Mesodermal cell (in vitro differentiated cells): ENCODE measurements around the gene SACM1L. TPM values are rescaled to one million over a fixed set of nuclear protein-coding genes. Genes with fewer than 3 reads are reported as not detected.

Source experiments
- H3K27ac ChIP-seq: 2 replicates; pipeline ENCODE4 v1.7.0; 2013; ENCODE audit warnings: mild to moderate bottlenecking, low read depth, low read length, moderate library complexity; ENCODE audit not compliant: severe bottlenecking
- H3K36me3 ChIP-seq: 2 replicates; pipeline ENCODE4 v1.7.1; 2013; ENCODE audit warnings: mild to moderate bottlenecking, low read length, moderate library complexity; ENCODE audit not compliant: control insufficient read depth, insufficient read depth
- H3K4me1 ChIP-seq: one replicate; pipeline ENCODE4 v1.7.1; 2013; ENCODE audit warnings: mild to moderate bottlenecking, low read length; ENCODE audit not compliant: insufficient read depth, control insufficient read depth, poor library complexity, severe bottlenecking
- H3K4me3 ChIP-seq: 2 replicates; pipeline ENCODE4 v1.7.0; 2013; ENCODE audit warnings: low read length, control low read depth, mild to moderate bottlenecking; ENCODE audit not compliant: insufficient read depth, poor library complexity, severe bottlenecking; ENCODE audit errors: extremely low read depth
- H3K9me3 ChIP-seq: 2 replicates; pipeline ENCODE4 v1.7.1; 2013; ENCODE audit warnings: mild to moderate bottlenecking, low read length, moderate library complexity; ENCODE audit not compliant: control insufficient read depth
- WGBS, 2 experiments: methylation state at CpG; one replicate each; pipeline ENCODE4 v1.1.5; 2013; ENCODE audit warnings: missing lambda C conversion rate in 2 of 2; ENCODE audit not compliant: insufficient coverage in 2 of 2; 5-methylcytosine and 5-hydroxymethylcytosine counted together
- polyA plus RNA-seq, 2 experiments: library from polyadenylated mRNA; stranded (reverse); fragments of 50-300 nt; gene quantifications; one replicate each; pipeline ENCODE4 v1.2.3, GENCODE V29; 2013

SACM1L gene, protein sequence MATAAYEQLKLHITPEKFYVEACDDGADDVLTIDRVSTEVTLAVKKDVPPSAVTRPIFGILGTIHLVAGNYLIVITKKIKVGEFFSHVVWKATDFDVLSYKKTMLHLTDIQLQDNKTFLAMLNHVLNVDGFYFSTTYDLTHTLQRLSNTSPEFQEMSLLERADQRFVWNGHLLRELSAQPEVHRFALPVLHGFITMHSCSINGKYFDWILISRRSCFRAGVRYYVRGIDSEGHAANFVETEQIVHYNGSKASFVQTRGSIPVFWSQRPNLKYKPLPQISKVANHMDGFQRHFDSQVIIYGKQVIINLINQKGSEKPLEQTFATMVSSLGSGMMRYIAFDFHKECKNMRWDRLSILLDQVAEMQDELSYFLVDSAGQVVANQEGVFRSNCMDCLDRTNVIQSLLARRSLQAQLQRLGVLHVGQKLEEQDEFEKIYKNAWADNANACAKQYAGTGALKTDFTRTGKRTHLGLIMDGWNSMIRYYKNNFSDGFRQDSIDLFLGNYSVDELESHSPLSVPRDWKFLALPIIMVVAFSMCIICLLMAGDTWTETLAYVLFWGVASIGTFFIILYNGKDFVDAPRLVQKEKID
- 35.1 TPM for polyA plus RNA-seq (2013, experiment 1 of 2)
- polyA plus RNA-seq (2013, experiment 2 of 2): 37.1 TPM

DNA sequence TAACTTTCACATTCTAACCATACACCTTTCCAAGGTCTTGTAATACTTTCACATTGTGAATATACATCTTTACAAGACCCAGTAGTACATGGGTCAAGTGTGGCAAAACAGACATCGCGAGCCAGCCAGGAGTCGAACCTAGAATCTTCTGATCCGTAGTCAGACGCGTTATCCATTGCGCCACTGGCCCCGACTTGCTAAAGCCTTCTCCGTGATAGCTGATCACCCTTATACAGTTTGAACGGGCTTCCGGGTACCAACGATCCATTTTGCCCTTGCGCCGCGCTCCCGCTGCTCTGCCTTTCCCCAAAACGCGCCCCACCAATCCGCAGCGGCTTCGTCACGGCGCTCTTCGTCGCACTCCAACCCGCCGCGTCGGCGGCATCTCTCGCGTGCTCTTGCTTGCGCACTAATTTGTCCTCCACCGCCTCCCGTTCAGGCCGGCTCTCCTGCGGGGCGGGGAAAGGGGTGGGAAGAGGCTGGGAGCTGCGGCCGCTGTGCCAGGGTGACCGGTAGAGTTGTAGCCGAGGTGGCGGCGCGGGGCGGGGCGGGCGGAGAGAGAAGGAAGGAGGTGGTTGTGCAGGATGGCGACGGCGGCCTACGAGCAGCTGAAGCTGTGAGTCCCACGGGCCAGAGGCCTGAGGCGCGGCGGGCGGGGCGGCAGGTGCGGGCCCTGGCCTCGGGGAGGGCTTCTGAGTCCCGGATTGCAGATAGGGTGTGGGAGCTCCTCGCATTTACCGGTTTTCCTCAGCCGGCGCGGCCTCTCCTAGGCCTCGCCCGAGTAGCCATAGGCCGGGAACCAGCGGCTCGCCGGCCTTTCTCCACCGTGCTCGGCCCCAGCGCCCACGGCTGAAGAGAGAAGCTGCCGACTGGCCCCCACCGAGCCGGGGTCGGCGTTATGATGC lies at the start of gene SACM1L:
Gene SACM1L (plus strand): TSS at position 515 of the 905 bp plus-strand sequence. CDS start 70 bp downstream, at position 585.
- peaks cover 24% of the 10 kb centered on the region for H3K36me3 ChIP-seq
- H3K9me3 ChIP-seq: no peaks in the 10 kb centered on the region
- 0% methylated on average over 46 to 65 of the region's 81 CpGs for WGBS, 2 experiments
- peaks cover 14% of the 10 kb centered on the region for H3K4me1 ChIP-seq
- H3K4me3 ChIP-seq: peak within 1 kb of the TSS; percentile 79
- peak within 1 kb of the TSS; percentile 82 for H3K27ac ChIP-seq

DNA sequence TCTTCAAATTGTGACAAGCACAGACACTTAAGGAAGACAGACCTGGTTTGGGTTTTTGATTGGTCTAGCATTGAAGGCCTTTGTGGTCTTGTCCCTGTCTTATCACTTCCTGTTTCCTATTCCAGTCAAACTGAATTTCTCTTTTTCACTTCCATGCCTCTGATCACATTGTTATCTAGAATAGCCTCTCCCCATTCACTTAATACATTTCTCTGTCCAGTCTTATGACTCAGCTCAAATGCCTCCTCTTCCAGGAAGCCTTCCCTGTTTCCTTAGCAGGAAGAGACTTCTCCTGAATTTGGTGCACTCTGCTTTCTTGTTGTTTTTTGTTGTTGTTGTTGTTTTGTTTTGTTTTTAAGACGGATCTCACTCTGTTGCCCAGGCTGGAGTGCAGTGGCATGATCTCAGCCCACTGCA lies 49.1 kb upstream of the SACM1L start:
- no peak overlapping the region for H3K27ac ChIP-seq
- WGBS, 2 experiments: 100% methylated on average over 1 of the region's 1 CpG; no CpG with 5 or more reads in 1 of the 2 experiments
- H3K4me1 ChIP-seq: peaks cover 48% of the 10 kb centered on the region
- no peaks in the 10 kb centered on the region for H3K9me3 ChIP-seq
- no peak overlapping the region for H3K4me3 ChIP-seq
- peaks cover 10% of the 10 kb centered on the region for H3K36me3 ChIP-seq

DNA sequence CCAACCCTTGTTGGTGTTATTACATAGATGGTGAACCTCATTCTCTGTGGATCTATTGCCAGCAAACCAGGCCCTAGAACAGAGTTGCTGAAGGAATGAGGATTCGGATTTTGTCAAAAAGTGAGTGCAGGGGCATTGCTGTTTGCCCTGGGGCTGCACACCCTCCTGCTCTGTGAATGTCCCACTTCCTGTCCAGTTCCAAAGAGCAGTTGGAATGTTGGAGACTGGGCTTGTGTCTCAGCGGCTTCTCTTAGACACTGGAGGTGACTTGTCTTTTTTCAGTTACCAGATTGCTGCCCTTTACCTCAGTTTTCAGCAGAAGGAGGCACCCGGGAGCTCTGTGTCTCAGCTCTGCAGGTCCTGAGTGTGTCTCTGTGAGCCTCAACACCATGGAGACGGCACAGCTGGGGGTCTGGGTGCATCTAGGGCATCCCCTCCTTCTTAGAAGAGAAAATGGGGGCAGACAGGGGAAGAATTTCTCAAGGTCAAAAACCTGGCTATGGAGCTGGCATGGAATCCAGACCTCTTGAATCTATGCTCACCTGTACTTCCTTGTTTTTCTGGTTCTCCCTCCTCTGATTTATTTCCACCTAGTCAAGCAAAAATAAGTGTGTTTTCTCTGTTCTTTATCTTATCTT lies 48.4 kb upstream of the SACM1L start:
- no peaks in the 10 kb centered on the region for H3K9me3 ChIP-seq
- 88 to 90% methylated on average over 3 to 4 of the region's 4 CpGs for WGBS, 2 experiments
- H3K27ac ChIP-seq: no peak overlapping the region
- peaks cover 10% of the 10 kb centered on the region for H3K36me3 ChIP-seq
- H3K4me1 ChIP-seq: peaks cover 52% of the 10 kb centered on the region
- no peak overlapping the region for H3K4me3 ChIP-seq

DNA sequence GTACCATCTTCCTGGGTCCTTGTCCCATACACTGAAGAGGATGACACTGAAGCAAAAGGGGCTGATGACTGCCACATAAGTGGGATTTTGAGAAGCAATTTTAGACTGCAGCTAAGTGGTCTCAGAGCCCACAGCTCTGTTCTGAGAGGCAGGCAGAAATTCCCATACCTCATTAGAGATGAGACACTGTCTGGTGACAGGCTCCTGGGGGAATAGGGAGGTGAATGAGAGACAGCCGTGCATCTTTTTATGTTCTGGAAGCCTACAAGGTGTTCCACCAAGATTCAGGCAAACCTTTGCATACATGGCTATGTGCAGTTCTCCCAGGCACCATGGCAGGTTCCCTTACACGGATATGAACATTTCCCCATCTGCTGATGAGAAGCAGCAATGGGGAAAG lies 47.4 kb upstream of the SACM1L start:
- H3K4me1 ChIP-seq: peaks cover 43% of the 10 kb centered on the region
- no peak overlapping the region for H3K27ac ChIP-seq
- 100% methylated on average over 1 of the region's 2 CpGs for WGBS, 2 experiments
- peaks cover 10% of the 10 kb centered on the region for H3K36me3 ChIP-seq
- H3K4me3 ChIP-seq: no peak overlapping the region
- no peaks in the 10 kb centered on the region for H3K9me3 ChIP-seq

DNA sequence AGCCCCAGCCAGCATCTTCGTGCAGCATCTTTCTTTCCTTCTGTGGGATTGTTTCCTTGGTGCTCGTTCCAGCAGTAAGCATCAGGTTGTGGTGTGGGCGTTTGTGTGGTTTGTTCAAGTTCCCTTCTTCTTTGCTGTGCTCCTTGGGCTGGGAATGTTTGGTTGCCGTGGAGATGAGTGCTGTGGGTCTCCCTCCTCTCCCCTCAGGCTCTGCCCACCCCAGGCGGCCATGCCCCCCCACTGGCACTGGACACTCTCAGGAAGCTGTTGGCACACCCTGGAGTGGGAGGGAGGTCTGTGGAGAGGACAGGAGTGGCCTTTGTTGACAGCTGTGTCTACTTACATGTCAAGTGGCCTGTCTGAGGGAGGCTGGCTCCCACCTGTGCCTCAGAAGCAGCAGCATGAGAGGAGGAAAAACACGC lies 46.5 kb upstream of the SACM1L start:
- H3K9me3 ChIP-seq: no peaks in the 10 kb centered on the region
- no peak overlapping the region for H3K4me3 ChIP-seq
- peaks cover 6% of the 10 kb centered on the region for H3K36me3 ChIP-seq
- 100% methylated on average over 2 of the region's 6 CpGs for WGBS, 2 experiments
- H3K4me1 ChIP-seq: peaks cover 43% of the 10 kb centered on the region
- H3K27ac ChIP-seq: no peak overlapping the region

DNA sequence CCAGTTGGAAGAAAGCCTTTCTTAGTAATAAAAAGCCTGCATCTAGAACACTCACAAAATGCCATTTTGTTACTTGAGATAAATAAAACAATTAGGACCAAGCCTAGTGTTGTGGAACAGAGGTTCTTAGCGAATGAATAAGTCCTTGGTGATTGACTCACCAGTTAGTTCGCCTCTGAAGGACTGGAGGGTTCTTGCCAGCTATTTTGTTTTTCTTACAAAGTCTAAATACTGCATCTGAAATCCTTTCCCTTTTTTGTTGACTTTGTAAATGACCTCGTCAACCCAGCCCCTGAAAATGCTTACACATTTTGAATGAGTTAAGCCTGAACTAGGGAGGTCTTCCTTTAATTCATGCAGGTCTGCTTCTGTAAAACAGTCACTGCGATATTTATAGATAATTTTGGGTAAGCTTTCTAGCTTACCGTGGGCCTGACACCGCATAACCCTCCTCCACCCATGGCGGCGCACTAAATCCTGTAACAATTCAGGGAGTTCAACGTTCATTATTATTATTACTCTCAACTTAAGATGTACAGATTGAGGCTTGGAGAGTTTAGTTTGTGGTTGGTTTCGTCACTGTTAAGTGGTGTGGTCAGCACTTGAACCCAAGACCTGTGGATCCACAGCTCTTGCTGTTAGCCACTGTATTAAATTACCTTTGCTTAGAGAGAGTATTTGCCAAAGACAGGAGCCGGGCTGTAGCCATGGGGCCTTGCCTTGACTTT lies 45.0 kb upstream of the SACM1L start:
- H3K9me3 ChIP-seq: no peaks in the 10 kb centered on the region
- H3K36me3 ChIP-seq: no peaks in the 10 kb centered on the region
- 64 to 94% methylated on average over 3 of the region's 11 CpGs for WGBS, 2 experiments
- no peak overlapping the region for H3K4me3 ChIP-seq
- peak overlapping the region; percentile 85 for H3K27ac ChIP-seq
- peaks cover 39% of the 10 kb centered on the region for H3K4me1 ChIP-seq

DNA sequence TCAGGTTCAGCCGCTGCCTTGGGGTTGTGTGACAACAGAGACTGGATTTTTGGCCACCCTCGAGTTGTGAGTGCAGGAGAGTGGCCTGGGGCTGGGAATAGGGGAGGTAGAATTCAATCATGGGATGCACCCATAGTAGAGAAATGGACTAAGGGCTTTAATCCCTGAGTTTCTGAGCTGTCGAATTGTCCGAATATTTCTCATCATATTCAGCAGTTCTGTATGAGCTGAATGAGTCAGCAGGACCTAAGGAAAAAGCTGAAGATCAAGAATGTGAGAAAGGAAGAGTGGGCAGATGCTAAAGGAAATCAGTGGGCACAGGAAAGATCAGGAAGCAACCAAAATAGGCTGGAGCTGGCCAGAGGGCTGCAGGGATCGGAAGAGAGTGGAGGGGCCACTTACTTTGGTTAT lies 44.4 kb upstream of the SACM1L start:
- Histone ChIP-seq H3K36me3 (no peaks in the 10 kb centered on the region), H3K4me1 (peaks cover 39% of the 10 kb centered on the region), H3K27ac (peak overlapping the region; percentile 85), H3K9me3 (no peaks in the 10 kb centered on the region), H3K4me3 (no peak overlapping the region)
- WGBS, 2 experiments: 79% methylated on average over 5 of the region's 5 CpGs

DNA sequence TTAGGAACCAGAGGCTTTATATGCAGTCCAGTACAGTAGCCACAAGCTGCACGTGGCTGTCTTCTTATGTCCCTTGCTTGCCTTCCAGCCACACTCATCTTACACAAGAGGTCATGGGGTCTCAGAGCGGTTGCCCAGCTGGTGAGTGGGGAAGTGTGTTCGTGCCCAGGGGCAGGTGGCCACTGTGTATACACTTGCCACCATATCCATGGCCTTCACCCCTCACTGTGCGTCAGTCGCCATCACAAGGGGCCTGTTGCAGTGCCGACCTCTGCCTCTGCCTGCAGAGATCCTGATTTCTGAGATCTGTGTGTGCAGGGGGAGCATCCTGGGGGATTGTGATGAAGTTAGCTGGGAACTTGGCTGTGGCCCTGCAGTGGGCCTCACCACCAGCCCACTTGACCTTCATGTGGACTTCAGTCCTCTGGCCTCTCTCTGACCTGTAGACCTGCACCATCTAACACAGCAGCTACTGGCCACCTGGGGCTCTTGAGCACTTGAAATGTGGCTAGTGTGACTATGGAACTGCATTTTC lies 43.1 kb upstream of the SACM1L start:
- Histone ChIP-seq H3K9me3 (no peaks in the 10 kb centered on the region), H3K36me3 (no peaks in the 10 kb centered on the region), H3K4me3 (no peak overlapping the region), H3K4me1 (peaks cover 32% of the 10 kb centered on the region), H3K27ac (no peak overlapping the region)
- 80 to 100% methylated on average over 1 of the region's 6 CpGs for WGBS, 2 experiments

DNA sequence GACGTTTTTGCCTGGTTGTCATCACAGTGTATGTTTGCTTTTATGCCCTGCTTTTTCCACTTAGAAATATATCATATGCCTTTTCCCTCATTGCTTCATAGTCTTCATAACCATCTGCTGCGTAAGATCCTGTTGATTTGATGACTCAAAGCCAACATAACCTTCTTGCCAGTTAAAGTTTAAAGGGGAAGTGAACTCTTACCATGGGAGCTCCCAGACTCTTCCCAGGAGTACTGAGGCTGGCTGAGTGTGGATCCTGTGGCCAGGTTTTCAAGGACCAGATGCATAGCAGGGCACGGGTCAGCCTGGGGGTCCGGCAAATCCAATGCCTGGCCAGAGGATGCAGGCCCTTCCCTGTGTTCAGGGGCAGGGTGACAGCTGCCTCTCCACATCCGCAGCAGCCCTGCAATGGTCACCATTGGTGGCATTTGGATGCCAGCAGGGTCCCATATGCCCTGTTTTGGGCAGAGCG lies 42.0 kb upstream of the SACM1L start:
- H3K27ac ChIP-seq: no peak overlapping the region
- 69 to 85% methylated on average over 5 to 6 of the region's 6 CpGs for WGBS, 2 experiments
- no peak overlapping the region for H3K4me3 ChIP-seq
- peaks cover 32% of the 10 kb centered on the region for H3K4me1 ChIP-seq
- H3K36me3 ChIP-seq: no peaks in the 10 kb centered on the region
- no peaks in the 10 kb centered on the region for H3K9me3 ChIP-seq
